ENCODE measurements around the gene CELSR1. TPM values are rescaled to one million over a fixed set of nuclear protein-coding genes. Genes with fewer than 3 reads are reported as not detected.

The CELSR1 gene
- total RNA-seq, 1 experiment from 2014 or later, result 5.7 TPM

GRCh38 chr22:46354176-46354992 is 183.0 kb downstream of the CELSR1 start:
- no peak for DNase-seq (ENCODE audit: low spot score)

DNA sequence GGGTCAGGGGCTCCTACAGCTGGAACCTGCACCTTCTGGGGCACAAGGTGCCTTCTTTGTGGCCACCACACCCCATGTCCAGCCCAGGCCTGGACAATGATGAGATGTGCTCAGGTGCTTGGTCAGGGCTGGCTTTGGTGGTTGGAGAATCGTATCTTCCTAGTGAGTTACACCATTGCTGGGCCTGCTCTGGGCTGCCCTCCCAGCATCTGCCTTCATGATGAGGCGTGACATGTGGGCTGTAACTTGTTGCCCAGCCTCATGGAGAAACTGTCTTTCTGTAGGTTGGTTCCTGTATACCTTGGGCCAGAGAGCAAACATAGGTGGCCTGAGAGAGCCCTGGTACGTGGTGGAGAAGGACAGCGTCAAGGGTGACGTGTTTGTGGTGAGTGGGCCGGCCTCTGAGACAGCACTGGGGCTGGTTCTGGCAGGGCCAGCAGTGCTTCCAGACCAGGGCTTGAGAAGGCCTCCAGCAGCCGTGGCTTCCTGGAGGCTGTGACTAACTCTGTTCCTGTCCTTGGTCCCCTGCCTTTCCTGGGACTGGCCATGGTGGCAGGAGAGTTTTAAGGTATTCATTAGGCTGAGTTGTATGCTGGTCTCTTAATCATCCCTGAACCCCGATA is 183.8 kb downstream of the CELSR1 start:
- no peak for DNase-seq (ENCODE audit: low spot score)

- DNase-seq (ENCODE audit: low spot score), result peak; percentile 56
These were observed 184.6 kb downstream of the CELSR1 start for GRCh38 chr22:46352691-46353386.

GRCh38 chr22:46352276-46352675 is 185.1 kb downstream of the CELSR1 start:
- DNase-seq (ENCODE audit: low spot score), result no peak

- DNase-seq (ENCODE audit: low spot score), result no peak
These were observed 185.7 kb downstream of the CELSR1 start for GRCh38 chr22:46351767-46352166.

DNA sequence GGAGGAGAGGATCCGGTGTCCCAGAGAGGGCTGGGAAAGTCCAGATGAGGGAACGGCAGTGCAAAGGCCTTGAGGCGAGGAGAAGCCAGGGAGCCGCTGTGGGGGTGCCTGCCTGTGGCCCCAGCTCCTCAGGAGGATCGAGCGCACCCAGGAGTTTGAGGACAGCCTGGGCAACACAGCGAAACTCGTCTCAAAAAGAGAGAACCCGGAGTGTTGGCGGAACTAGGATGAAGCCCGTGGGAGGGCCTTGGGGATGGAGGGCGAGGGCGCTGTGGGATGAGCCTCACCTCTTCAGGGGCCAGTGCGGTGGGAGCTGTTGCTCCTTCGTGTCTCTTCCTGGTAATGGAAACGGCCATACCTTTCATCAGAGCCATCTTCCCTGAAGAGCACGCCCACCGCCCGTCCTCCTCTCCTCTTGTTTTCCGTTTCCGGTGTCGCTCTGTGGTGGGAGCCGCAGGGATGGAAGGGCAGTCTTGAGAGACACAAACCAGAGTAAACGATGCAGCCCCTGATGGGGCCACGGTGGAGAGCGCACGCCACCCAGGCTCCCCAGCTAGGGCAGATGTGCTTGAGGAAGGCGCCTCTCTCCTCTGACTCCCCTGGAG is 186.2 kb downstream of the CELSR1 start:
- DNase-seq (ENCODE audit: low spot score), result no peak

DNA sequence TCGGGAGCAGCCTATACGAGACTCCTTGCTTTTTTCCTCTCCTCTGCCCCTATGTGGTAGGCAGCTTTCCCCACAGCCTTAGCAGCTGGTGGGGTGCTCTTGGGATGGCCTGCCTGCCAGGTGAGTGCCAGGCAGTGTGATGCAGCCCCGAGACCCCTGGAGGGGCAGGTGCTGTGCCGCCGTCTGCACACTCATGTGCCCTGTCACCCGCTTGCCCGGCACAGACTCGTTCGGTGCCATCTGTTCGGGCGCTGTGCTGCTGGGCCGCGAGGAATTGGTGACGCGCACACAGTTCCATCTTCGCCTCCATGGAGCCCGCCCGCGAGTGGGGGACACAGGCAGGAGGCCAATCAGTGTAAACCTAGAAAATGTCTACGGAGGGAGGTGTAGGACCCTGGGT is 186.8 kb downstream of the CELSR1 start:
- no peak for DNase-seq (ENCODE audit: low spot score)

DNA sequence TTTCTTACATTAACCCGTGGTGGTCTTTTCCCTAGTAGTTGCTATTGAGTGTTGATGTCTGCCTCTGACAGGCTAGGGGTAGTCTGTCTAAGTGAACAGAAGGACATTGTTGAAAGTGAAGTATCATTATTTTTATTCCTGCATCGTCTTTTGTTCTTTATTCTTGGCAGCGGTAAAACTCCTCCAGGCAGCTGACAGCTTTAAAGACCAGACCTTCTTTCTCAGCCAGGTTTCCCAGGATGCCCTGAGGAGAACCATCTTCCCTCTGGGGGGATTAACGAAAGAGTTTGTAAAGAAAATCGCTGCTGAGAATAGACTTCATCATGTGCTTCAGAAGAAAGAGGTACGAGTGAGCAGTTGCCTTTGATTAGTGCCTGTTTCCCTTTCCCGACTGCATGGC is 187.3 kb downstream of the CELSR1 start:
- DNase-seq (ENCODE audit: low spot score), result no peak

DNA sequence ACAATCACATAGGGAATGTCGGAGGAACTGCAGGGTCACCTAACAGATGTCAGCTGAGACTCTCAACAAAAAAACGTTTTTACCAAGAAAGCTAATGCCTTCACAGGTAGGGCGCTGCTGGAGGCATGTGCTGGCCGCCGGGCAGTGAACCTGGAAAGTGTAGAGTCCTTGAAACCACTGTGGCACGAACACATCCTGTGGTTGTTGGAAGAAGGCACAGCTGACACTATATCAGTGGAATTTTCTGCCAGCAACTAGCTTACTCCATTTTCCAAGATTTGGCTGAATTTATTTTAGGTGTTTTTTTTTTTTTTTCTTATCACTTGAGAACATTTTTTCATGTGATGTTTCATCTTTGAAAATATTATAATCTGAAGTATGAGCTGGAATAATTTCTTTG is 187.7 kb downstream of the CELSR1 start:
- DNase-seq (ENCODE audit: low spot score), result no peak

DNA sequence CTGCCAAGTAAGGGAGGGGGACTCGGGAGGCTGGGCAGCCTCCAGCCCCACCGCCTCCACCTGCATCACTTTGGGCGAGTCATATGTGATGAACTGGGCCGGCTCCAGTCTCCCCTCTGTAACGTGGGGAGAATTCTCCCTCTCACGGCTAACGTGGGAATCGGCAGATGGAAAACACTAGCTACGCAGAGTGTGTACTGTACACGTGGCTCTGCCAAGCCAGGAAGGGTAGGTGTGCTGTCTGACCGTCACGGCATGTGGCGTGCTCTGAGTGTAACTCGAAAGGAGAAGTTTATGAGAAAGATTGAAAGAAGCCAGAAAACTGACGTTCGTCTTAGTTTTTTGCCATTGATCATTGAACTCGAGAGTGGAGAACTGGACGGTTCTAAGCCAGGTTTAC is 188.2 kb downstream of the CELSR1 start:
- DNase-seq (ENCODE audit: low spot score), result no peak

- DNase-seq (ENCODE audit: low spot score), result no peak
These were observed 189.2 kb downstream of the CELSR1 start for GRCh38 chr22:46348099-46348695.

- no peak for DNase-seq (ENCODE audit: low spot score)
These were observed 189.8 kb downstream of the CELSR1 start for GRCh38 chr22:46347646-46348045.

DNA sequence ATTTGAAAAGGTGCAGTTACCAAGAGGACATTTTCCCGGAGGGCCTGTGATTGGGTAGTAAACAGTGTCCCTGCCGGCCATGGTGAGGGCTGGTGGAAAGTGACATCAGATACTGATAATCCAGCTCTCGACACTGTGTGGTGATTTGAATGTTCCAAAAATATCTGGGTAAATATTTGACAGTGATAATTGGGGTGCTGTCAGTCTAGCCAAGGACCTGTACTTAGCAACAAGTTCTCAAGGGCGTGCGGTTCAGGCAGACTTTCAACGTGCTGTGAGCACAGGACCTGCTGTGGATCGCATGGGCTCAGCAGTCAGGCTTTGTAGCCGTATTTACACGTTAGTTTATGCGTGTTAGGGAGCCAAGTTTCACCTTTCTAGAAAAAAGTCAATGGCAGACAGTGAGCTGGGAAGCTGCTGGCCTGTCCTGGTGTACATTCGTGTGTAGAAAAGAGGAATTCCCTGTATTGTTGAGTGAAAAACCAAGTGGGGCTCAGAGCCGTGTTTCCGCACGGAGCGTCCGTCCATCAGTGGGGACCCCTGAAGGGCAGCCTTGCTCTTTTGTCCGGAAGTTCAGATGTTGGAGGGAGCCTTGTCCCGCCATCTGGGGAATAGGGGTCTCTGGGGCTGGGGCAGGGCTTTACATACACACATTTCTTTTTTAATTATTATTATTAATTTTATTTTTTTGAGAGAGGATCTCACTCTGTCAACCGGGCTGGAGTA is 190.6 kb downstream of the CELSR1 start:
- DNase-seq (ENCODE audit: low spot score), result no peak

DNA sequence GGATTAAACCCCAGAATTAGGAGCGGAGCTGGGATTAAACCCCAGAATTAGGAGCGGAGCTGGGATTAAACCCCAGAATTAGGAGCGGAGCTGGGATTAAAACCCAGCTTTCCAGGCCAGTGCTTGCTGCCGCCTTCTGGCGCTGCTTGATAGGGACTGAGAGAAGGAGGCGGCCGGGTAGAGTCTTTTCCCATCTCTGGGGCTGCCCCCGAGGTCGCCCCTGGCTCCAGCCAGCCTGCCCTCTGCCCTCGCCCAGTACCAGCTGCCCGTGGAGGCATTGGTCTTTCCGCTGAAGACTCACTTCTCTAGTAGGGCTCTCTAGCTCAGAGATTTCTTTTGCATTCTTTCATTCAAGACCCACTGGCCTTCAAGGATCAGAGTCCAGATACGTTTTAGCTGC is 196.7 kb downstream of the CELSR1 start:
- no peak for DNase-seq (ENCODE audit: low spot score)

GRCh38 chr22:46339956-46340355 is 197.5 kb downstream of the CELSR1 start:
- no peak for DNase-seq (ENCODE audit: low spot score)

- DNase-seq (ENCODE audit: low spot score), result no peak
These were observed 198.8 kb downstream of the CELSR1 start for GRCh38 chr22:46338636-46339035.

- DNase-seq (ENCODE audit: low spot score), result no peak
These were observed 199.6 kb downstream of the CELSR1 start for GRCh38 chr22:46337870-46338269.

DNA sequence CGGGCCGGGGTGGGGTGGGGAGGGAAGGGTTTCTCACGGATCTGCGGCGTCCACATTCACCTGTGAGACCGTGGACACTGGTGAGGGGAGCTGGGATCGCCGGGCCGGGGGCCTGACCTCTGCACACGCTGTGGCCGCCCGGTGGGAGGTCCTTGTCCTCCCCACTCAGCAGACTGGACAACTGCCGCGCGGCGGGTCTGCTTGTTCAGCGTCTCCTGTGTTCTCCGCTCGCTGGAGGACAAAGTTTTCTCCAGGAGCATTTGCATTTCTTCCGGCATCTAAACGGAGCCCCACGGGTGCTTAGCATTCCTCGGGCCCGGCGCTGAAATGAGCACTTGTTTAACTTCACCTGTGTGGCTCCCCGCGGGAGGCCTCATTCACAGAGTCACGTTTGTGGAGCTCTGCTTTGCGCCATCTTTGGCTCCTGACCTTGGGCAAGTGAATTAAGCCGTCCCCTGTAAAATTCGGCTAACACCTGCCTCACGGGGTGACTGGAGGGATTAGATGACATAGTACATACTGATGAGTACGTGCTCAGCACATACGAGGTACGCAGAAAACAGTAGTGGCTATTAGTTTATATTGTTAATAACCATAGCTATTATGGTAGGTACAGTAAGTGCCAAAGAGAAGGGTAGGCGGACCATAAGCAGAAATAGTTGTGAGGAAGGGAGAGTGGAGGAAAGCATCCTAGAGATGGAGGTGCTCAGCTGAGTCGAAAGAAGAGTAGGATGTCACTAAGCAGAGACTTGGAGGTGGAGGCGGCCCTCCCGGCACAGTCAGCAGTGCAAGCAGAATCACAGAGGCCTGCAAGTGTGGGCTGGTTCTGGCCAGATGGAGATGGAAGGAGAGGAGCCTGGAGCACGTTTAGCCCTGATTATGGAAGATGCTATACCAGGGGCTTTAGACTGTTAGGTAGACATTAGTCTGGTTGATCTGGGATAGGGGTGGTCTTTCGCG is 201.0 kb downstream of the CELSR1 start:
- DNase-seq (ENCODE audit: low spot score), result no peak

- DNase-seq (ENCODE audit: low spot score), result peak; percentile 68
These were observed 202.0 kb downstream of the CELSR1 start, which contains the start of gene TRMU for GRCh38 chr22:46335201-46336118. Gene TRMU (plus strand): TSS chr22:46335714. CDS start chr22:46335765, 51 bp downstream.
